Transverse colon (tissue), 4 donors: Measurements from ENCODE around the gene OSBPL10. TPM values are rescaled to one million over a fixed set of nuclear protein-coding genes. Genes with fewer than 3 reads are reported as not detected.

Experiments used
- DNase-seq: peaks from one replicate; pipeline ENCODE4 v3.0.0-alpha.2; 2019
- H3K27ac ChIP-seq, 4 donors: fragments of 200-600 bp; sonication (generic); 2 replicates each; pipeline ENCODE4 v1.5.1; 2016 to 2018; ENCODE audit warnings: inconsistent platforms in 4 of 4
- H3K27me3 ChIP-seq: fragments of 200-600 bp; sonication (generic); 2 replicates; pipeline ENCODE4 v1.5.1; 2017; ENCODE audit warnings: inconsistent platforms
- H3K36me3 ChIP-seq, 4 donors: fragments of 200-600 bp; sonication (generic); 2 replicates each; pipeline ENCODE4 v1.5.1; 2017 to 2019; ENCODE audit warnings: inconsistent platforms in 4 of 4
- H3K4me1 ChIP-seq, 4 donors: fragments of 200-600 bp; sonication (generic); 2 replicates each; pipeline ENCODE4 v1.5.1; 2017 to 2020; ENCODE audit warnings: inconsistent platforms in 4 of 4
- H3K4me3 ChIP-seq, 4 donors: fragments of 200-600 bp; sonication (generic); 1 replicate in 1 of 4; 2 replicates in 3 of 4; pipeline versions ENCODE4 v1.5.1 to v1.6.1; 2017 to 2019; ENCODE audit warnings: inconsistent platforms in 4 of 4
- H3K9me3 ChIP-seq, 2 donors: fragments of 200-600 bp; sonication (generic); 2 replicates each; pipeline ENCODE4 v1.5.1; 2017 to 2019; ENCODE audit warnings: inconsistent platforms in 2 of 2
- CTCF ChIP-seq, 5 experiments: fragments of 200-600 bp in 3 of 5; fragments of 450-650 bp in 2 of 5; sonication (generic) in 3 of 5; IDR thresholded peaks; 1 replicate in 2 of 5; 2 replicates in 3 of 5; pipeline ENCODE4 v1.5.1; 2016 to 2017; ENCODE audit warnings: antibody characterized with exemption in 5 of 5, inconsistent platforms in 3 of 5, mild to moderate bottlenecking in 2 of 5, moderate library complexity in 1 of 5
- EP300 ChIP-seq: sonication (generic); formaldehyde crosslinking; IDR thresholded peaks from one replicate; pipeline ENCODE4 v1.6.1; 2017; ENCODE audit warnings: antibody characterized with exemption, low read depth
- POLR2A ChIP-seq: fragments of 450-650 bp; IDR thresholded peaks from one replicate; pipeline ENCODE4 v1.6.1; 2016; ENCODE audit warnings: antibody characterized with exemption, mild to moderate bottlenecking, moderate library complexity
- POLR2AphosphoS5 ChIP-seq, 3 donors: sonication (generic); formaldehyde crosslinking; IDR thresholded peaks; one replicate each; pipeline ENCODE4 v1.6.1; 2016; ENCODE audit warnings: antibody characterized with exemption in 3 of 3
- WGBS, 2 donors: methylation state at CpG; one replicate each; pipeline ENCODE4 v1.1.5; 2018; ENCODE audit warnings: low coverage in 1 of 2; 5-methylcytosine and 5-hydroxymethylcytosine counted together
- in situ Hi-C, 4 donors: fragments of 200-750 bp; cut with MboI; loops; one replicate each; pipeline versions ENCODE4 v1.15.0 to v1.15.1; 2017; ENCODE audit warnings: low sequenced_read_pairs in 3 of 4, low pct_ligation_motif_present in 1 of 4, low pct_unique_long_range_greater_than_20kb in 1 of 4
- intact Hi-C: fragments of 100-400 bp; cut with DNase I; formaldehyde crosslinking; loops from one replicate; pipeline ENCODE4 v1.15.1; 2023; ENCODE audit warnings: low total_unique reads
- total RNA-seq, 4 donors: library from RNA; depleted of rRNA; stranded (reverse); fragments of >200 nt; gene quantifications; one replicate each; pipeline ENCODE4 v1.1.0, GENCODE V29; 2016

The OSBPL10 gene
- total RNA-seq, 4 donors from 2014 or later: 10.0 to 34.8 (median 19.5) TPM

GRCh38 chr3:31636049-31636448, 345.0 kb downstream of the OSBPL10 start:
- no peaks in the 10 kb centered on the region for H3K9me3 ChIP-seq
- no peak overlapping the region for H3K27ac ChIP-seq
- peaks cover 0 to 19% (median 3%) of the 10 kb centered on the region in 4 donors for H3K36me3 ChIP-seq
- TF ChIP-seq CTCF (IDR thresholded peaks at IDR 0.05): no peak
- TF ChIP-seq POLR2A: no peak
- TF ChIP-seq EP300: no peak
- TF ChIP-seq POLR2AphosphoS5 (IDR thresholded peaks at IDR 0.05): no peak
- H3K27me3 ChIP-seq: no peaks in the 10 kb centered on the region
- H3K4me1 ChIP-seq: peaks cover 0 to 19% (median 3%) of the 10 kb centered on the region in 4 donors
- H3K4me3 ChIP-seq: no peak overlapping the region
- DNase-seq: no peak
- 69 to 82% methylated on average over 4 of the region's 4 CpGs for WGBS, 2 donors
- intact Hi-C loops: no loop called here
- in situ Hi-C loops: no loop called here

DNA sequence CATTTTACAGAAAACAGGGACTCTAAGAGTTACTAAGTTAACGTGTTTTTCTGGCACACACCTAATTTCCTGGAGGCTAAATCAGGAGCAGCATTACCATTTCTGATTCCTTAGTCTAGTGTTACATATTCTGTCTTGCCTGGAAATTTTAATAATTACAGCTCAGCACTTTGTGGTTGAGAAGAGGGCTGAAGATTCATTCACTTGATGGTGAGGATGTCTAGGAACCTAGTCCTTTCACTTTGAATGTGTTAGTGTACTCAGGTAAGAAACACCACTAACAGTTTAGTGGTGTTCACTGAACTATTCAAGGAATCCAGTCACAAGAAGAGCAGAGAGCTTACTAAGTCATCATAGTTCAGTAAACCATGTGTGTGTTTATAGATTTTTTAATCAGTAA, 345.5 kb downstream of the OSBPL10 start:
- peaks cover 0 to 19% (median 3%) of the 10 kb centered on the region in 4 donors for H3K36me3 ChIP-seq
- in situ Hi-C loops: no loop called here
- TF ChIP-seq POLR2A (no peak), POLR2AphosphoS5 (IDR thresholded peaks at IDR 0.05) (no peak), EP300 (no peak), CTCF (IDR thresholded peaks at IDR 0.05) (no peak)
- H3K27me3 ChIP-seq: no peaks in the 10 kb centered on the region
- intact Hi-C loops: no loop called here
- no peak for DNase-seq
- H3K4me3 ChIP-seq: no peak overlapping the region
- 42 to 46% methylated on average over 1 of the region's 1 CpG for WGBS, 2 donors
- H3K9me3 ChIP-seq: no peaks in the 10 kb centered on the region
- H3K27ac ChIP-seq: no peak overlapping the region
- H3K4me1 ChIP-seq: peaks cover 0 to 19% (median 3%) of the 10 kb centered on the region in 4 donors

DNA sequence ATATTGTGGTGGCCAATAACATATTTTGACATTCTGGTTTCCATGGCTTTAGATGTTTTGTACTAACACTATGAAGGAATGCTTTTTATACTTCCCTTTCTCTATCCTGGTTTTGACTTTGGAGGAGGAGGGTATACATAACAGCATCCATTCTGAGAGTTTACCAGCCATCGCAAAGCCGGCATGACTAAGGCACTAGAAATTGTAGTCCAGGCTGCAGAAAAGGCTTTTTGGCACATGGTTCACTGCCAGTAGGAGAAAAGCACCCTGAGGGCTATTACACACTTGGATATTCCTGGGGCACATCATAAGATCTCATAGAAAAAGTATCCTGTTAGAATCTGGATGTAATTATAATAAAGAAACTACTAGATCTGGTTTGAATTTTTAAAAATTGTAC, 346.6 kb downstream of the OSBPL10 start:
- H3K9me3 ChIP-seq: no peaks in the 10 kb centered on the region
- intact Hi-C loops (no loop called here), in situ Hi-C loops (no loop called here)
- H3K27ac ChIP-seq: no peak overlapping the region
- TF ChIP-seq CTCF (IDR thresholded peaks at IDR 0.05): no peak
- TF ChIP-seq POLR2AphosphoS5 (IDR thresholded peaks at IDR 0.05): no peak
- TF ChIP-seq EP300: no peak
- TF ChIP-seq POLR2A: no peak
- peaks cover 0 to 19% (median 3%) of the 10 kb centered on the region in 4 donors for H3K4me1 ChIP-seq
- no peaks in the 10 kb centered on the region for H3K27me3 ChIP-seq
- H3K4me3 ChIP-seq: no peak overlapping the region
- 96% methylated on average over 2 of the region's 2 CpGs; no CpG with 5 or more reads in 1 of the 2 donors for WGBS, 2 donors
- no peak for DNase-seq
- H3K36me3 ChIP-seq: peaks cover 0 to 26% (median 3%) of the 10 kb centered on the region in 4 donors

DNA sequence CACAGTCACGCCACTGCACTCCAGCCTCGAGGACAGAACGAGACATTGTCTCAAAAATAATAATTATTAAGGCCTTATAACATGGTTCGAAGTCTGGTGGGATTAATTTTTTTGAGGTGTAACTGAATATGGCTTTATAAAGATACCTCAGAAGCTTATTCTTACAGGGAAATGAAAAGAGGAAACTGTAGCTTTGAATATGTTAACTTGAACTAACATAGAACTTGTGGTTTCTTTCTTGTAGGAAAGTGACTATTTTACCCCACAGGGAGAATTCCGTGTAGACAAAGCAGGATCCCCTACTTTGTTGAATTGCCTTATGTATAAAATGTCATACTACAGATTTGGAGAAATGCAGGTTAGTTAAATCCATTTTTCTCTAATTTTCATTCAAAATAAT, 352.0 kb downstream of the OSBPL10 start:
- Histone ChIP-seq H3K27me3 (no peaks in the 10 kb centered on the region), H3K36me3 (peaks cover 0 to 61% (median 11%) of the 10 kb centered on the region in 4 donors), H3K4me3 (no peak overlapping the region), H3K4me1 (no peaks in the 10 kb centered on the region), H3K27ac (no peak overlapping the region), H3K9me3 (no peaks in the 10 kb centered on the region)
- TF ChIP-seq EP300 (no peak), POLR2AphosphoS5 (IDR thresholded peaks at IDR 0.05) (no peak), CTCF (IDR thresholded peaks at IDR 0.05) (no peak), POLR2A (no peak)
- DNase-seq: no peak
- 83 to 95% methylated on average over 5 of the region's 5 CpGs for WGBS, 2 donors
- in situ Hi-C loops: no loop called here
- intact Hi-C loops: no loop called here
